K562 (cell line): ENCODE results near the gene GUCY2D. TPM values are rescaled to one million over a fixed set of nuclear protein-coding genes. Genes with fewer than 3 reads are reported as not detected.

Experiments used
- ATAC-seq: fragments of 200-7000 bp; cut with Tn5 transposase; 3 replicates; pipeline ENCODE4 v1.9.1; 2020; ENCODE audit warnings: moderate library complexity
- BruUV-seq: library from RNA; stranded (reverse); fragments of 400-500 nt; replicated peaks from 2 replicates; lab custom pipeline; 2021; lab: Mats Ljungman, UMichigan
- CTCF ChIA-PET: fragments of 300-600 bp; formaldehyde crosslinking; extraction: SDS; loops from one replicate; lab custom pipeline; 2021; ENCODE audit warnings: low intra/inter-chr PET ratio; lab: Yijun Ruan, JAX
- POLR2A ChIA-PET: fragments of 300-600, 350-650 bp; sonication (Branson Sonifier 250); formaldehyde crosslinking; extraction: SDS; loops from one replicate; lab custom pipeline; 2021; ENCODE audit warnings: antibody characterized with exemption, inconsistent platforms; lab: Yijun Ruan, JAX
- DNase-seq, 4 experiments: peaks; one replicate each; pipeline versions ENCODE4 v3.0.0 to v3.0.0-alpha.2; 2011 to 2018; ENCODE audit warnings: low spot score in 3 of 4, mixed read lengths in 3 of 4; ENCODE audit errors: extremely low read depth in 1 of 4
- FAIRE-seq: peaks from 2 replicates; lab custom pipeline; 2011; peaks lifted over from hg19 to GRCh38; lab: Jason Lieb, UNC
- H2AFZ ChIP-seq: 2 replicates; pipeline ENCODE4 v1.6.0; 2011; ENCODE audit warnings: low read depth, low read length, control low read depth, inconsistent platforms
- H3K27ac ChIP-seq: fragments of 200-600 bp; 3 replicates; pipeline ENCODE4 v1.8.0; 2011; ENCODE audit warnings: low read depth, mild to moderate bottlenecking, control low read depth, inconsistent platforms, low read length, moderate library complexity, mixed read lengths; ENCODE audit errors: extremely low read depth
- H3K27me3 ChIP-seq, 2 experiments: fragments of 300-600 bp in 1 of 2; 2 replicates in 1 of 2; 3 replicates in 1 of 2; pipeline versions ENCODE4 v1.6.0 to v1.8.0; 2011; ENCODE audit warnings: inconsistent platforms in 2 of 2, low read length in 2 of 2, mild to moderate bottlenecking in 1 of 2, mixed read lengths in 1 of 2, moderate library complexity in 1 of 2; ENCODE audit not compliant: control insufficient read depth in 2 of 2, insufficient read depth in 2 of 2
- H3K36me3 ChIP-seq: fragments of 300-600 bp; 3 replicates; pipeline ENCODE4 v1.8.0; 2011; ENCODE audit warnings: mild to moderate bottlenecking, low read length, inconsistent platforms; ENCODE audit not compliant: control insufficient read depth, insufficient read depth
- H3K4me1 ChIP-seq, 2 experiments: fragments of 200-600 bp in 1 of 2; replicated peaks in 1 of 2; 2 replicates in 1 of 2; 3 replicates in 1 of 2; pipeline versions ENCODE4 v1.5.1 to v1.8.0; 2011; ENCODE audit warnings: inconsistent platforms in 2 of 2, low read length in 2 of 2, mild to moderate bottlenecking in 1 of 2, mixed read lengths in 1 of 2, moderate library complexity in 1 of 2; ENCODE audit not compliant: control insufficient read depth in 2 of 2, insufficient read depth in 2 of 2
- H3K4me2 ChIP-seq: 2 replicates; pipeline ENCODE4 v1.6.1; 2011; ENCODE audit warnings: low read length, control low read depth, inconsistent platforms, mixed read lengths; ENCODE audit not compliant: insufficient read depth
- H3K4me3 ChIP-seq: fragments of 200-600 bp; sonication (generic), shearing (Covaris generic); 2 replicates; pipeline ENCODE4 v1.5.1; 2016; ENCODE audit warnings: control low read depth, inconsistent platforms
- H3K79me2 ChIP-seq: fragments of 200-600 bp; 3 replicates; pipeline ENCODE4 v1.8.0; 2011; ENCODE audit warnings: low read length, inconsistent platforms; ENCODE audit not compliant: control insufficient read depth, insufficient read depth
- H3K9ac ChIP-seq, 2 experiments: 2 replicates each; pipeline versions ENCODE4 v1.6.0 to v1.6.1; 2011; ENCODE audit warnings: low read depth in 2 of 2, low read length in 2 of 2, control low read depth in 1 of 2, inconsistent platforms in 1 of 2, mild to moderate bottlenecking in 1 of 2, mixed read lengths in 1 of 2; ENCODE audit not compliant: insufficient read depth in 1 of 2
- H3K9me1 ChIP-seq: one replicate; pipeline ENCODE4 v1.6.0; 2011; ENCODE audit warnings: inconsistent platforms, mild to moderate bottlenecking, low read length, moderate library complexity; ENCODE audit not compliant: control insufficient read depth, insufficient read depth
- H3K9me3 ChIP-seq: replicated peaks from 2 replicates; pipeline ENCODE4 v1.5.1; 2011; ENCODE audit warnings: low read depth, low read length, inconsistent platforms; ENCODE audit not compliant: control insufficient read depth, insufficient read depth
- H4K20me1 ChIP-seq: replicated peaks from 2 replicates; pipeline ENCODE4 v1.6.1; 2011; ENCODE audit warnings: low read length, inconsistent platforms, mixed read lengths; ENCODE audit not compliant: control insufficient read depth, insufficient read depth
- ARNT ChIP-seq, 2 experiments: fragments of 450-650 bp; IDR thresholded peaks; 2 replicates each; pipeline ENCODE4 v1.6.1; 2016; ENCODE audit warnings: mild to moderate bottlenecking in 1 of 2
- E2F3 ChIP-seq: fragments of 250-450 bp; sonication (Bioruptor Pico); IDR thresholded peaks from 2 replicates; pipeline ENCODE4 v1.4.0; 2020; ENCODE audit warnings: mild to moderate bottlenecking
- EGR1 ChIP-seq: fragments of 450-650 bp; conservative IDR thresholded peaks from 2 replicates; pipeline ENCODE4 v1.6.1; 2017; ENCODE audit warnings: mild to moderate bottlenecking
- FOXM1 ChIP-seq, 2 experiments: fragments of 450-650 bp in 1 of 2; sonication (generic) in 1 of 2; formaldehyde crosslinking in 1 of 2; IDR thresholded peaks; 2 replicates each; pipeline versions ENCODE4 v1.6.1 to v1.9.0; 2017 to 2022; ENCODE audit warnings: low read depth in 2 of 2, mild to moderate bottlenecking in 2 of 2, missing genetic modification reagents in 1 of 2, moderate library complexity in 1 of 2
- HNRNPH1 ChIP-seq: fragments of 200-400 bp; formaldehyde crosslinking; optimal IDR thresholded peaks from 2 replicates; pipeline ENCODE3; 2017; ENCODE audit warnings: low read depth, mild to moderate bottlenecking, low read length, moderate library complexity
- NFIC ChIP-seq: fragments of 450-650 bp; IDR thresholded peaks from 2 replicates; pipeline ENCODE4 v1.6.1; 2017; ENCODE audit warnings: mild to moderate bottlenecking, inconsistent platforms
- NRF1 ChIP-seq, 2 experiments: fragments of 450-650 bp; IDR thresholded peaks in 1 of 2; conservative IDR thresholded peaks in 1 of 2; 2 replicates each; pipeline ENCODE4 v1.6.1; 2014; ENCODE audit warnings: mild to moderate bottlenecking in 2 of 2
- PCBP1 ChIP-seq: fragments of 200-400 bp; formaldehyde crosslinking; IDR thresholded peaks from 2 replicates; pipeline ENCODE4 v1.6.1; 2018; ENCODE audit warnings: mild to moderate bottlenecking, low read depth, low read length; ENCODE audit not compliant: poor library complexity, severe bottlenecking
- PML ChIP-seq: IDR thresholded peaks from 2 replicates; pipeline ENCODE4 v1.6.1; 2012; ENCODE audit warnings: low read length, inconsistent platforms
- RNF2 ChIP-seq: sonication (generic); IDR thresholded peaks from 2 replicates; pipeline ENCODE4 v1.6.1; 2016
- TAF15 ChIP-seq: fragments of 200-400 bp; formaldehyde crosslinking; IDR thresholded peaks from 2 replicates; pipeline ENCODE4 v1.6.1; 2017; ENCODE audit warnings: mild to moderate bottlenecking, low read depth, low read length, moderate library complexity
- YY1 ChIP-seq, 3 experiments: IDR thresholded peaks; 2 replicates each; pipeline ENCODE4 v1.6.1; 2011; ENCODE audit warnings: low read length in 2 of 3, mild to moderate bottlenecking in 2 of 3, moderate library complexity in 2 of 3, borderline replicate concordance in 1 of 3, control low read depth in 1 of 3, low read depth in 1 of 3; ENCODE audit not compliant: insufficient read depth in 3 of 3, insufficient replicate concordance in 2 of 3, control insufficient read depth in 1 of 3, insufficient read length in 1 of 3; ENCODE audit errors: extremely low read depth in 1 of 3
- ZNF146 ChIP-seq: IDR thresholded peaks from one replicate; pipeline ENCODE4 v1.6.1; 2018; ENCODE audit warnings: missing compliant biosample characterization; ENCODE audit not compliant: unreplicated experiment
- ZNF57 ChIP-seq: fragments of 450-650 bp; formaldehyde crosslinking; IDR thresholded peaks from 2 replicates; pipeline ENCODE4 v1.4.0; 2020; ENCODE audit warnings: mild to moderate bottlenecking, moderate library complexity
- ZZZ3 ChIP-seq: fragments of 450-650 bp; IDR thresholded peaks from 2 replicates; pipeline ENCODE4 v1.6.1; 2016; ENCODE audit warnings: antibody characterized with exemption, mild to moderate bottlenecking, moderate library complexity
- WGBS: fragments of 100-300 bp; shearing (Covaris generic); methylation state at CpG from one replicate; pipeline ENCODE4 v1.1.6; 2016; ENCODE audit warnings: low coverage, mixed read lengths; ENCODE audit not compliant: insufficient coverage; ENCODE audit errors: missing lambda C conversion rate; 5-methylcytosine and 5-hydroxymethylcytosine counted together
- in situ Hi-C: fragments of 300-500 bp; cut with MboI; formaldehyde crosslinking; loops from 4 replicates; pipeline ENCODE4 v1.15.0; 2018; ENCODE audit warnings: inconsistent platforms, mixed read lengths
- intact Hi-C: fragments of 100-400 bp; cut with micrococcal nuclease; formaldehyde crosslinking; loops from 2 replicates; pipeline ENCODE4 v1.14.2; 2022
- polyA plus RNA-seq, 8 experiments: library from polyadenylated mRNA; depleted of rRNA in 4 of 8; stranded (reverse) in 5 of 8; unstranded in 3 of 8; fragments of >200 nt; fragmentation: Nextera tagmentation in 2 of 8; fragmentation: Illumina TruSeq in 1 of 8; extraction: Ambion mirVana in 2 of 8; extraction: Trizol in 1 of 8; gene quantifications; 2 replicates each; pipeline versions ENCODE4 v1.2.1 to v1.2.3, GENCODE V29; 2011 to 2014; ENCODE audit warnings: inconsistent platforms in 1 of 8, missing spikeins in 1 of 8
- total RNA-seq, 7 experiments: library from RNA; depleted of rRNA in 6 of 7; stranded (reverse); fragments of >200 nt in 6 of 7; fragmentation: Illumina TruSeq in 2 of 7; extraction: Trizol in 2 of 7; gene quantifications; 2 replicates each; pipeline versions ENCODE4 v1.2.1 to v1.2.3, GENCODE V29; 2011 to 2021; ENCODE audit warnings: low replicate concordance in 1 of 7

Gene GUCY2D
- total and polyA plus RNA-seq, 9 of the 15 experiments (the other 6 are each of a cell fraction or from before 2014, with no cell fraction given) = 0.05 TPM; not detected in 8

DNA sequence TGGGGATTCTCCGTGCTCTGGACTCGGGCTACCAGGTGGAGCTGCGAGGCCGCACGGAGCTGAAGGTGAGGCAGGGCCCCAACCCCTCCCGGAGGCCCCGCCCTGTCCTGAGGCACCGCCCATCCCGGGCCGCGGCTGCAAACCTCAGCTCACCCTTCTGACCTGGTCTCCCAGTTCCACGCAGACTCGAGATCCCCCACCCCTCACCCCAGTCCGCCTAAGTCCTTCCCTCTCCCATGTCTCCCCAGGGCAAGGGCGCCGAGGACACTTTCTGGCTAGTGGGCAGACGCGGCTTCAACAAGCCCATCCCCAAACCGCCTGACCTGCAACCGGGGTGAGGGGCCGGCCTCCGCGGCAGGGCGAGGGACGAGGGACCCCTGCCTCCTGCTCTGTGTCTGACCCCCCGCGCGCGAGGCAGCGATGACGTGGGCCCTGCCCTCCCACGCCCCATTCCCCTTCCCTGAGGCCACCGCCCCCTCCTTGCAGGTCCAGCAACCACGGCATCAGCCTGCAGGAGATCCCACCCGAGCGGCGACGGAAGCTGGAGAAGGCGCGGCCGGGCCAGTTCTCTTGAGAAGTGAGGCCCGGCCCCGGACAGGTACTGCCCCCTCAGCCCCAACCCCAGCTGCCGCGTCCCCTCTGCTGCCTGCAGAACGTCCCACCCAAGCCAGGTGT lies 13.7 kb downstream of the GUCY2D start:
- DNase-seq = peak in 3 of 4 experiments; percentile 15 to 64 (median 59)
- no peaks in the 10 kb centered on the region for H3K9me3 ChIP-seq
- ChIA-PET CTCF (interaction anchor here (0.6 to 3.1 kb wide), 4 partner anchors 25 to 879 kb away, joined by 3 to 17 read pairs (median 10); no protein-coding TSS in a partner anchor), POLR2A (no interaction called here)
- intact Hi-C loops (loop anchor here (1.0 kb wide), 1 partner anchor 41 kb away; no protein-coding TSS in a partner anchor), in situ Hi-C loops (no loop called here)
- no peak overlapping the region for H3K4me3 ChIP-seq
- H3K9me1 ChIP-seq = no peaks in the 10 kb centered on the region
- H3K4me2 ChIP-seq = no peak overlapping the region
- no peaks in the 10 kb centered on the region for H3K79me2 ChIP-seq
- no peak for TF ChIP-seq RNF2
- TF ChIP-seq PCBP1 = peak; percentile 53
- TF ChIP-seq ZNF57 = no peak
- TF ChIP-seq HNRNPH1 = no peak
- TF ChIP-seq ARNT (IDR thresholded peaks at IDR 0.05) = no peak
- TF ChIP-seq YY1 (IDR thresholded peaks at IDR 0.05; ENCODE audit: borderline replicate concordance in 1 of 3, control insufficient read depth in 1 of 3, extremely low read depth in 1 of 3, insufficient read depth in 3 of 3, insufficient read length in 1 of 3, insufficient replicate concordance in 2 of 3, low read depth in 1 of 3, low read length in 2 of 3) = no peak
- no peak for TF ChIP-seq ZNF146 (CRISPR knock-in tag)
- TF ChIP-seq E2F3 = no peak
- TF ChIP-seq ZZZ3 = no peak
- TF ChIP-seq PML = no peak
- TF ChIP-seq FOXM1 (IDR thresholded peaks at IDR 0.05; ENCODE audit: low read depth) = no peak
- no peak for TF ChIP-seq FOXM1 (CRISPR knock-in tag; IDR thresholded peaks at IDR 0.05; ENCODE audit: low read depth)
- TF ChIP-seq TAF15 = no peak
- TF ChIP-seq NRF1 (conservative IDR thresholded peaks at IDR 0.05 in 1 of 2, IDR thresholded peaks at IDR 0.05 in 1 of 2) = no peak
- no peak for TF ChIP-seq NFIC
- peak; percentile 30 for TF ChIP-seq EGR1
- no peak overlapping the region for H2AFZ ChIP-seq
- peak; percentile 86 for ATAC-seq
- H4K20me1 ChIP-seq = no peaks in the 10 kb centered on the region
- H3K9ac ChIP-seq = no peak overlapping the region; a peak in 2 of 4 replicates
- no peak for FAIRE-seq
- H3K27ac ChIP-seq = no peak overlapping the region
- H3K4me1 ChIP-seq = peaks cover 0 to 13% of the 10 kb centered on the region in 2 experiments; a peak in 2 of 5 replicates
- peaks cover 9 to 68% of the 10 kb centered on the region in 2 experiments; a peak in 4 of 5 replicates for H3K27me3 ChIP-seq
- H3K36me3 ChIP-seq = no peaks in the 10 kb centered on the region
- no TSS peak for BruUV-seq
- WGBS = 3% methylated on average over 6 of the region's 46 CpGs
